Measurements from ENCODE around the gene AHRR. TPM values are rescaled to one million over a fixed set of nuclear protein-coding genes. Genes with fewer than 3 reads are reported as not detected.

The AHRR gene
- total and polyA plus RNA-seq, 8 donors, result 0.63 to 47.8 (median 1.1) TPM; not detected in 1

DNA sequence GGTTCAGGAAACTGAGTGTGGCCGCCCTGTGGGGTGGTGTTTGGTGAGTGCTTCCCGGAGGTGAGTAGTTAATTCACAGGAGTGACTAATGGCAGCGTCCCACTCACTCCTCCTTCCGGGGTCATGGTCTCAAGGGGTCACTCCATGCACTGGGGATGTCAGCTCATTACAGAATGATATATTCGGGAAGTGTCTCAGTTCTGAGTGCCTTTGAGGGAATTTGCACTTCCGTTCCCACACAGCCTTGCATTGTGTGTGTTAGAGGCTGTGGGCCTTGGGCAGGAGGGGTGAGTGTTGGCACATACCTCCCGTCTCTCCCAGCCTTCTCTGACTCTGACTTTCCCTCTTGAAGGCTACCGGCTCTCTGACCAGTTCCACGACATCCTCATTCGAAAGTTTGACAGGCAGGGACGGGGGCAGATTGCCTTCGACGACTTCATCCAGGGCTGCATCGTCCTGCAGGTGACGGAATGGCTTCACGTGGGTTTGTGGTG lies 10.5 kb upstream of the AHRR start:
- no peak for DNase-seq
- Histone ChIP-seq H3K27me3 (no peaks in the 10 kb centered on the region), H3K27ac (no peak overlapping the region), H3K36me3 (peaks cover 10 to 99% (median 96%) of the 10 kb centered on the region in 4 donors), H3K4me3 (no peak overlapping the region), H3K9me3 (no peaks in the 10 kb centered on the region), H3K4me1 (peaks cover 0 to 9% (median 2%) of the 10 kb centered on the region in 4 donors)
- WGBS, 5 donors, result 68 to 72% (median 72%) methylated on average over 16 of the region's 16 CpGs
- TF ChIP-seq POLR2A (IDR thresholded peaks at IDR 0.05) (no peak), EP300 (IDR thresholded peaks at IDR 0.05) (no peak), POLR2AphosphoS5 (IDR thresholded peaks at IDR 0.05) (no peak)
- TF ChIP-seq, protein P1, sequence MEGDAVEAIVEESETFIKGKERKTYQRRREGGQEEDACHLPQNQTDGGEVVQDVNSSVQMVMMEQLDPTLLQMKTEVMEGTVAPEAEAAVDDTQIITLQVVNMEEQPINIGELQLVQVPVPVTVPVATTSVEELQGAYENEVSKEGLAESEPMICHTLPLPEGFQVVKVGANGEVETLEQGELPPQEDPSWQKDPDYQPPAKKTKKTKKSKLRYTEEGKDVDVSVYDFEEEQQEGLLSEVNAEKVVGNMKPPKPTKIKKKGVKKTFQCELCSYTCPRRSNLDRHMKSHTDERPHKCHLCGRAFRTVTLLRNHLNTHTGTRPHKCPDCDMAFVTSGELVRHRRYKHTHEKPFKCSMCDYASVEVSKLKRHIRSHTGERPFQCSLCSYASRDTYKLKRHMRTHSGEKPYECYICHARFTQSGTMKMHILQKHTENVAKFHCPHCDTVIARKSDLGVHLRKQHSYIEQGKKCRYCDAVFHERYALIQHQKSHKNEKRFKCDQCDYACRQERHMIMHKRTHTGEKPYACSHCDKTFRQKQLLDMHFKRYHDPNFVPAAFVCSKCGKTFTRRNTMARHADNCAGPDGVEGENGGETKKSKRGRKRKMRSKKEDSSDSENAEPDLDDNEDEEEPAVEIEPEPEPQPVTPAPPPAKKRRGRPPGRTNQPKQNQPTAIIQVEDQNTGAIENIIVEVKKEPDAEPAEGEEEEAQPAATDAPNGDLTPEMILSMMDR (IDR thresholded peaks at IDR 0.05), result no peak
- intact Hi-C loops (cut with DNase I; ENCODE audit: low total_unique reads), result no loop called here

DNA sequence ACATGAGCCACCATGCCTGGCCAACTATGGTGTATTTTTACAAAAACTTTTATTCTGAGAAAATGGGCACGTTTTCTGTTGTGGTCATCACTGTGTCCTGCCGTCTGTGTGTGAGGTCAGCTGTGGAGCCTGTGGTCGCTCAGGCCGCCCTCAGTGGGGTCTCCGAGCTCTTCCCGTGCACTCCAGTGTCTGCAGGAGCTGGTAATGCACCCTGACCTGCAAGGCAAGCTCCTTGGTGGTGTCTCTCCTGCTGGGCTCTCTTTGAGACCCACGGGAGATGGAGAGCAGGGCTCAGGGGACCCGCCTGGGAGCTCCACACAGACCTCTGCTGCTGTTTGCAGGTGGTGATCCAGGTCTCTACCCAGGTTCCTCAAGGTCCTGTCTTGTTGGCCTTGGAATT lies 9.6 kb upstream of the AHRR start:
- Histone ChIP-seq H3K9me3 (no peaks in the 10 kb centered on the region), H3K27ac (no peak overlapping the region), H3K27me3 (no peaks in the 10 kb centered on the region), H3K4me3 (no peak overlapping the region), H3K36me3 (peaks cover 10 to 99% (median 96%) of the 10 kb centered on the region in 4 donors), H3K4me1 (peaks cover 0 to 10% (median 2%) of the 10 kb centered on the region in 4 donors)
- TF ChIP-seq, protein P1 (IDR thresholded peaks at IDR 0.05), result no peak
- TF ChIP-seq POLR2AphosphoS5 (IDR thresholded peaks at IDR 0.05) (no peak), EP300 (IDR thresholded peaks at IDR 0.05) (no peak)
- 85 to 96% (median 92%) methylated on average over 8 of the region's 8 CpGs for WGBS, 5 donors
- intact Hi-C loops (cut with DNase I; ENCODE audit: low total_unique reads), result no loop called here
- no peak for DNase-seq

DNA sequence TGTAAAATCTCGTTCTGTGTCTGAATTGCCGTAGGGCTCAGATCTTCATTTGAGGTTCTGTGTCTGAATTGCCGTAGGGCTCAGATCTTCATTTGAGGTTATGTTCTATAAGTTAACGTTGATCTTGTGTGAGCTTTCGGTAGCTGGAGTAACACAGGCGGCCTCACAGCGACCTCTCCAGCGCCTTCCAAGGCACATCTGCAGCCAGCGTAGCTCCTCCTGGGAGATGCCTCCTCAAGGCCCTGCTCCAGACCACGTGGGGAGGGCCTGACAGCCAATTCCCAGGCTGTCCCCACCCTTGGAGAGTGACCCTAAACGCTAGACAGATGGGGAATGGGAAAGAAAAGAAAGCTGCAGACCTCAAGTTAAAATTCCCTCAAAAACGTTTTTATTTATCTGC lies 8.7 kb upstream of the AHRR start:
- no peak for DNase-seq
- no peaks in the 10 kb centered on the region for H3K9me3 ChIP-seq
- TF ChIP-seq, protein P1 (IDR thresholded peaks at IDR 0.05), result no peak
- intact Hi-C loops (cut with DNase I; ENCODE audit: low total_unique reads), result no loop called here
- H3K36me3 ChIP-seq, result peaks cover 10 to 95% (median 93%) of the 10 kb centered on the region in 4 donors
- H3K27ac ChIP-seq, result no peak overlapping the region
- peaks cover 0 to 14% (median 2%) of the 10 kb centered on the region in 4 donors for H3K4me1 ChIP-seq
- WGBS, 5 donors, result 75 to 83% (median 81%) methylated on average over 12 of the region's 12 CpGs
- H3K4me3 ChIP-seq, result no peak overlapping the region
- no peaks in the 10 kb centered on the region for H3K27me3 ChIP-seq

DNA sequence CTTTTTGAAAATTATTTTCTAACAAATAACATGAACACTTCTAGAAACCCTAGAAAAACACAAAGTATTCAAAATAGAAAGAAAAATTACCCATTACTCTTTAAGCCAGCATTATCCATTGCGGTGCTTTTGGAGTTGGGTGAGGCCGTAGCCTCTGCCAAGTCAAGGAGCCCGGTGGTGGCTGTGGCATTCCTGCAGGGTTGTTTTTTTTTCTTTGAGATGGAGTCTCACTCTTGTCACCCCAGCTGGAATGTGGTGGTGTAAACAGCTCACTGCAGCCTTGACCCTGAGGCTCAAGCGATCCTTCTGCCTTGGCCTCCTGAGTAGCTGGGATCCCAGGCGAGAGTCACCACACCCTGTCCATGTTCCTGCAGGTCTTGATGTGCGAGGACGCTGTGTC lies 8.2 kb upstream of the AHRR start:
- Histone ChIP-seq H3K27ac (no peak overlapping the region), H3K9me3 (no peaks in the 10 kb centered on the region), H3K4me3 (no peak overlapping the region), H3K27me3 (peaks cover 0 to 2% (median 1%) of the 10 kb centered on the region in 3 donors), H3K36me3 (peaks cover 10 to 90% (median 89%) of the 10 kb centered on the region in 4 donors), H3K4me1 (peaks cover 0 to 14% (median 2%) of the 10 kb centered on the region in 4 donors)
- DNase-seq, result no peak
- TF ChIP-seq EP300 (IDR thresholded peaks at IDR 0.05) (no peak), POLR2AphosphoS5 (IDR thresholded peaks at IDR 0.05) (no peak), POLR2A (IDR thresholded peaks at IDR 0.05) (no peak)
- TF ChIP-seq, protein P1 (IDR thresholded peaks at IDR 0.05), result no peak
- intact Hi-C loops (cut with DNase I; ENCODE audit: low total_unique reads), result no loop called here
- WGBS, 5 donors, result 86 to 93% (median 90%) methylated on average over 7 of the region's 7 CpGs

All from stomach (tissue), 9 donors.